ENCODE results near the gene PIP5K1B. TPM values are rescaled to one million over a fixed set of nuclear protein-coding genes. Genes with fewer than 3 reads are reported as not detected.

The PIP5K1B gene
- total RNA-seq, 2 donors from 2014 or later, result 3.9 to 7.1 TPM

- no peaks in the 10 kb centered on the region for H3K27me3 ChIP-seq (replicated peaks; ENCODE audit: insufficient read depth)
- TF ChIP-seq CTCF (IDR thresholded peaks at IDR 0.05), result no peak
- no peaks in the 10 kb centered on the region for H3K36me3 ChIP-seq
- peaks cover 9 to 31% of the 10 kb centered on the region in 2 donors for H3K4me1 ChIP-seq (ENCODE audit: control insufficient read depth in 1 of 2, low read depth in 2 of 2)
- no peaks in the 10 kb centered on the region for H3K9me3 ChIP-seq
- DNase-seq (ENCODE audit: low spot score) (no peak), ATAC-seq (ENCODE audit: insufficient number of reproducible peaks, low FRiP score, low read depth) (no peak)
- H3K4me3 ChIP-seq, result peak overlapping the region; percentile 43
- H3K27ac ChIP-seq, result peak overlapping the region in 1 of 2 donors; percentile 3
Measured at GRCh38 chr9:68895741-68896478, 190.9 kb downstream of the PIP5K1B start.

- no peak for DNase-seq (ENCODE audit: low spot score)
- Histone ChIP-seq H3K36me3 (no peaks in the 10 kb centered on the region), H3K9me3 (no peaks in the 10 kb centered on the region), H3K27me3 (replicated peaks; ENCODE audit: insufficient read depth) (no peaks in the 10 kb centered on the region), H3K27ac (no peak overlapping the region), H3K4me3 (peak overlapping the region; percentile 43), H3K4me1 (ENCODE audit: control insufficient read depth in 1 of 2, low read depth in 2 of 2) (peaks cover 9 to 31% of the 10 kb centered on the region in 2 donors)
- TF ChIP-seq CTCF (IDR thresholded peaks at IDR 0.05), result no peak
- no peak for ATAC-seq (ENCODE audit: insufficient number of reproducible peaks, low FRiP score, low read depth)
Measured at GRCh38 chr9:68896486-68896885, 191.4 kb downstream of the PIP5K1B start.

DNA sequence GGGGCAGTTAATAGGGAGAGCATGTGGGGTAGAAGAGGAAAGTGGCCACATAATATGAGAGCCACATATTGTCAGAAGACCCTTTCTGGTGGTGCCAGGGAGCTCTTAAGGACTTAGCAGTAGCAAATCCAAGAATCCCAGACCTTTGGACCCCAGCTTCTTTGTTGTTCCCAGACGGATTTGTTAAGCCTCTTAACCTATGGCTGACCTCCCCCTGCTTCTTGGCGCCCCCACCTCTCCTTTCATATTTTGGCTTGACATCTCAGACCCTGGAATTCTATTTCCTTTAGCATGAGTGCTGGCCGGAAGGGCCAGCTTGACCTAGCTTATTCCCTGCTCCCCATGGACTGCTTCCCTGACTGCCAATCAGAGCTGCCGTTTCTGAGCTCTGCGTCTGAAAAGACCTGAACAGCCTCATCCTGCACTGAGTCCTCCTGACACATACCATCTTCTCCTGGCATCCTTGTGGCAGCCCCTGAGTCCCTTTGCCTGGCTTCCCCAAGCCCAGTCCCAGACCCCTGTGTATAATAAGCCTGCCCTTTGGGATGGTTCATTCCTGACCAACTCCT is 192.6 kb downstream of the PIP5K1B start:
- no peak for DNase-seq (ENCODE audit: low spot score)
- Histone ChIP-seq H3K4me3 (no peak overlapping the region), H3K9me3 (no peaks in the 10 kb centered on the region), H3K4me1 (ENCODE audit: control insufficient read depth in 1 of 2, low read depth in 2 of 2) (peaks cover 9 to 31% of the 10 kb centered on the region in 2 donors), H3K36me3 (no peaks in the 10 kb centered on the region), H3K27ac (no peak overlapping the region), H3K27me3 (replicated peaks; ENCODE audit: insufficient read depth) (no peaks in the 10 kb centered on the region)
- TF ChIP-seq CTCF (IDR thresholded peaks at IDR 0.05), result no peak
- ATAC-seq (ENCODE audit: insufficient number of reproducible peaks, low FRiP score, low read depth), result no peak

DNA sequence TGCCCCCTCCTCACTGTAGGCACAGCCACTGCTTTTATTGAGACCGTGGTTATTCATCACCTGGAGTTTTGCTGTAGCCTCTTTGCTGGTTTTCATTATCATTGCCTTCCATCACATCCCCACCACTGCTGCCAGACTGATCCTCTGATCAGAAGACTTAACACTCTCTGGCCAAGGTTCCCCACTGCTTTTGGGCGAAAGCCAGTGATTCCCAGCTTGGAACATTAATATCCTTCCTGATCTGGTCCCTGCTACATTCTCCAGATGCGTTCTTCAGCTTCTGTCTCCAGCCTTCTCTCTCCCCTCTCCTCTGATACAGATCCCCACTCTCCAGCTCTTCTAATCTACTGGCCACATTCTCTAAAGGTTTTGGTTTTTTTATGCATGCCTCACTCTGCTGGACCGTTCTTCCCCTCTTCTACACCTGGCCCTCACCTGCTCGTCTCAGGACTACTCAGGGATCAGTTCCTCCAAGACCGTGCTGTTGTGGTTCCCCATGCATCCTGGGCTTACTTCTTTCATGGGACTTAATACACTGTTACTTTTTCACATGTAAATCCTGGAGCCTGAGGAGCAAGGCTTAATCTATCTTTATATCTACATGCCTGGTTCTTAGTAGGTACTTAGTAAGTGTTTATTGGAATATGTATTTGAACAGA is 193.9 kb downstream of the PIP5K1B start:
- Histone ChIP-seq H3K27ac (no peak overlapping the region), H3K36me3 (no peaks in the 10 kb centered on the region), H3K4me3 (no peak overlapping the region), H3K9me3 (no peaks in the 10 kb centered on the region), H3K27me3 (replicated peaks; ENCODE audit: insufficient read depth) (no peaks in the 10 kb centered on the region), H3K4me1 (ENCODE audit: control insufficient read depth in 1 of 2, low read depth in 2 of 2) (peaks cover 9 to 32% of the 10 kb centered on the region in 2 donors)
- ATAC-seq (ENCODE audit: insufficient number of reproducible peaks, low FRiP score, low read depth), result no peak
- DNase-seq (ENCODE audit: low spot score), result no peak
- no peak for TF ChIP-seq CTCF (IDR thresholded peaks at IDR 0.05)

GRCh38 chr9:68904454-68904853 is 199.4 kb downstream of the PIP5K1B start:
- Histone ChIP-seq H3K27ac (no peak overlapping the region), H3K27me3 (replicated peaks; ENCODE audit: insufficient read depth) (no peaks in the 10 kb centered on the region), H3K4me3 (no peak overlapping the region), H3K36me3 (no peaks in the 10 kb centered on the region), H3K4me1 (ENCODE audit: control insufficient read depth in 1 of 2, low read depth in 2 of 2) (peaks cover 0 to 12% of the 10 kb centered on the region in 2 donors), H3K9me3 (no peaks in the 10 kb centered on the region)
- no peak for TF ChIP-seq CTCF (IDR thresholded peaks at IDR 0.05)
- no peak for ATAC-seq (ENCODE audit: insufficient number of reproducible peaks, low FRiP score, low read depth)
- no peak for DNase-seq (ENCODE audit: low spot score)
